ENCODE measurements around the gene GIMAP7. TPM values are rescaled to one million over a fixed set of nuclear protein-coding genes. Genes with fewer than 3 reads are reported as not detected.

GIMAP7 gene
- 10 to 100 TPM in 1 of 4 donors, 1 to 10 TPM in 3; 4.8 to 16.5 (median 8.5) TPM for total RNA-seq

GRCh38 chr7:150514748-150515222 lies at the start of gene GIMAP7:
GIMAP7 (plus strand) TSS chr7:150514872; CDS start chr7:150519975, 5,103 bp downstream.
- TF ChIP-seq CTCF (IDR thresholded peaks at IDR 0.05) (no peak), POLR2A (IDR thresholded peaks at IDR 0.05) (peak; percentile 35 to 56)
- H3K27me3 ChIP-seq = no peaks in the 10 kb centered on the region
- peak within 1 kb of the TSS; percentile 32 to 52 (median 46) for H3K4me3 ChIP-seq
- H3K4me1 ChIP-seq = no peaks in the 10 kb centered on the region
- H3K36me3 ChIP-seq = no peaks in the 10 kb centered on the region
- H3K9me3 ChIP-seq = no peaks in the 10 kb centered on the region
- H3K27ac ChIP-seq = peak within 1 kb of the TSS; percentile 62 to 86 (median 76)
- DNase-seq = peak in 2 of 3 donors; percentile 47 to 73

DNA sequence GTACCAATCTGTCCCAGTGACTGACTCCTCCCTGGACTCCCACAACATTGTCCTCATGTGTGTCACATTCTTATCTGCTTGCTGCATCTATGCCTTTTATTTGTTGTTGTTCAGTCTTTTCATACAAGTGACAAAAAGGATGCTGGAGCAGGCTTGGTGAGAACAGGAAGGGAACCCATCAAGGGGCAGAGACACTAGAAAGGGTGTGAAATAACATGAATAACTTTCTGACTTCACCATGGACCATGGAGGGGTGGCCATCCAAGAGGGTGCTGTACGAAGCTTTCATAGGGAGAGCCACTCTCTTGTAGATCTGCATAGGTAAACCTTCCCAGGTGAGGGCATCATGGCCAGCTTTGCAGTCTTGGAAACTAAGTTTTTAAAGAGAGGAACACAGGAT lies 49.7 kb upstream of the GIMAP7 start:
- no peaks in the 10 kb centered on the region for H3K4me1 ChIP-seq
- no peaks in the 10 kb centered on the region for H3K36me3 ChIP-seq
- no peak for TF ChIP-seq POLR2A (IDR thresholded peaks at IDR 0.05)
- TF ChIP-seq CTCF (IDR thresholded peaks at IDR 0.05) = no peak
- no peaks in the 10 kb centered on the region for H3K9me3 ChIP-seq
- no peak overlapping the region for H3K4me3 ChIP-seq
- H3K27me3 ChIP-seq = no peaks in the 10 kb centered on the region
- no peak overlapping the region for H3K27ac ChIP-seq
- DNase-seq = no peak

- Histone ChIP-seq H3K36me3 (no peaks in the 10 kb centered on the region), H3K4me3 (no peak overlapping the region), H3K27ac (no peak overlapping the region), H3K27me3 (no peaks in the 10 kb centered on the region), H3K4me1 (no peaks in the 10 kb centered on the region), H3K9me3 (no peaks in the 10 kb centered on the region)
- TF ChIP-seq POLR2A (IDR thresholded peaks at IDR 0.05) (no peak), CTCF (IDR thresholded peaks at IDR 0.05) (no peak)
- no peak for DNase-seq
These were observed 49.3 kb upstream of the GIMAP7 start for GRCh38 chr7:150465414-150465813.

DNA sequence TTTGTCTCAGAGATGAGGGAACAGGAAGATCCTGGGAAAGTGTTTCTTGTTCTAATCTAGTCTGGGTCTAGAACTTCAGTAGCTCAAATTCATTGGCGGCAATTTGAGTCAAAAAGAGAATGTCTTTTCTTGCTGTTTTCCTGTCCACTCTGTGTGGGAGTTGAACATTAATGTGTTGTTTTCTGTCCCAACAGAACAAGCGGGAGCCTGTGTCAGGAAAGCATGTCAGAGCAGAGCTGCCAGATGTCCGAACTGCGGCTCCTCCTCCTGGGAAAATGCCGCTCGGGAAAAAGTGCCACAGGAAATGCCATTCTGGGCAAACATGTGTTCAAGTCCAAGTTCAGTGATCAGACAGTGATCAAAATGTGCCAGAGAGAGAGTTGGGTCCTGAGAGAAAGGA lies 48.2 kb upstream of the GIMAP7 start:
- TF ChIP-seq POLR2A (IDR thresholded peaks at IDR 0.05) (no peak), CTCF (IDR thresholded peaks at IDR 0.05) (no peak)
- Histone ChIP-seq H3K27ac (no peak overlapping the region), H3K4me1 (no peaks in the 10 kb centered on the region), H3K36me3 (no peaks in the 10 kb centered on the region), H3K9me3 (no peaks in the 10 kb centered on the region), H3K27me3 (no peaks in the 10 kb centered on the region), H3K4me3 (peak overlapping the region in 1 of 4 donors; percentile 18)
- DNase-seq = no peak

DNA sequence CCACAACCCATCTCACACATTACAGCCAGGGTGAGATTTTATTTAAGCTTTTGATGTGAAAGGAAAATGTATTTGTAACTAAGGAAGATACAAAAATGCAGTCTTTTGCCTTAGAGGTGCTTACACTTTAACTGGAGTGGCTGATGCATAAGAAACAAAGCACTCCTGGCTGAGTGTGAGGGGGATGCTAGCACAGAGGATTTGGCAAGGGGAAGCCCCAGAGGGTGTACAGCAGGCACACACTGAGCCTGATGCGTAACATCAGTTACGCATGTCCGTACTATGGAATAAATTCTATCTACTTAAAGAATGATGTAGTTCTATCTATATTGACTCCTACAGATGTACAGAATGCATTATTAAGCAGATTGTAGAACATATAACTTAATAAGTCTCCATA lies 46.4 kb upstream of the GIMAP7 start:
- TF ChIP-seq CTCF (IDR thresholded peaks at IDR 0.05) (no peak), POLR2A (IDR thresholded peaks at IDR 0.05) (no peak)
- Histone ChIP-seq H3K4me3 (peak overlapping the region in 1 of 4 donors; percentile 18), H3K27ac (no peak overlapping the region), H3K9me3 (no peaks in the 10 kb centered on the region), H3K4me1 (no peaks in the 10 kb centered on the region), H3K27me3 (no peaks in the 10 kb centered on the region), H3K36me3 (no peaks in the 10 kb centered on the region)
- DNase-seq = no peak

- no peak for DNase-seq
- no peaks in the 10 kb centered on the region for H3K36me3 ChIP-seq
- H3K4me3 ChIP-seq = no peak overlapping the region
- TF ChIP-seq POLR2A (IDR thresholded peaks at IDR 0.05) = no peak
- no peak for TF ChIP-seq CTCF (IDR thresholded peaks at IDR 0.05)
- H3K27ac ChIP-seq = no peak overlapping the region
- no peaks in the 10 kb centered on the region for H3K4me1 ChIP-seq
- no peaks in the 10 kb centered on the region for H3K9me3 ChIP-seq
- no peaks in the 10 kb centered on the region for H3K27me3 ChIP-seq
These were observed 42.8 kb upstream of the GIMAP7 start for GRCh38 chr7:150471886-150472285.
